GM23338 (cell line): ENCODE measurements around the gene DAGLB. TPM values are rescaled to one million over a fixed set of nuclear protein-coding genes. Genes with fewer than 3 reads are reported as not detected.

ENCODE experiments used
- ATAC-seq: fragments of 200-7000 bp; cut with Tn5 transposase; 3 replicates; pipeline ENCODE4 v1.9.1; 2020
- DNase-seq: peaks from one replicate; pipeline ENCODE4 v3.0.0-alpha.2; 2015; ENCODE audit warnings: low spot score
- H2AFZ ChIP-seq: fragments of 200-600 bp; sonication (generic); 2 replicates; pipeline ENCODE4 v1.8.0; 2016; ENCODE audit warnings: antibody characterized with exemption, mild to moderate bottlenecking, moderate library complexity
- H3F3A ChIP-seq: fragments of 200-600 bp; sonication (generic); replicated peaks from 2 replicates; pipeline ENCODE4 v1.8.0; 2017; ENCODE audit warnings: antibody characterized with exemption, mixed run types, low read depth
- H3K27ac ChIP-seq: fragments of 200-600 bp; sonication (generic); 2 replicates; pipeline ENCODE4 v1.6.1; 2016; ENCODE audit warnings: low read depth
- H3K27me3 ChIP-seq: fragments of 200-600 bp; sonication (generic); 2 replicates; pipeline ENCODE4 v1.8.0; 2016; ENCODE audit warnings: mild to moderate bottlenecking, mixed run types, moderate library complexity; ENCODE audit not compliant: insufficient read depth
- H3K36me3 ChIP-seq: fragments of 200-600 bp; sonication (generic); 2 replicates; pipeline ENCODE4 v1.8.0; 2016; ENCODE audit warnings: mild to moderate bottlenecking; ENCODE audit not compliant: insufficient read depth
- H3K4me1 ChIP-seq: fragments of 200-600 bp; sonication (generic); 2 replicates; pipeline ENCODE4 v1.8.0; 2016; ENCODE audit warnings: mild to moderate bottlenecking, moderate library complexity; ENCODE audit not compliant: insufficient read depth
- H3K4me2 ChIP-seq: fragments of 200-600 bp; sonication (generic); 2 replicates; pipeline ENCODE4 v1.7.1; 2017; ENCODE audit warnings: mixed run types
- H3K4me3 ChIP-seq: fragments of 200-600 bp; sonication (generic); 2 replicates; pipeline ENCODE4 v1.6.1; 2016; ENCODE audit warnings: mixed run types
- H3K79me2 ChIP-seq: fragments of 200-600 bp; sonication (generic); replicated peaks from 2 replicates; pipeline ENCODE4 v1.8.0; 2017; ENCODE audit warnings: mild to moderate bottlenecking; ENCODE audit not compliant: insufficient read depth
- H3K9me2 ChIP-seq: fragments of 200-600 bp; sonication (generic); 2 replicates; pipeline ENCODE4 v1.8.0; 2017; ENCODE audit not compliant: insufficient read depth
- H4K20me1 ChIP-seq: fragments of 200-600 bp; sonication (generic); replicated peaks from 2 replicates; pipeline ENCODE4 v1.8.0; 2017; ENCODE audit warnings: mild to moderate bottlenecking; ENCODE audit not compliant: insufficient read depth
- H3K27ac Mint-ChIP-seq: 2 replicates; pipeline ENCODE4 v1.8.0; 2020; ENCODE audit warnings: inconsistent platforms, mild to moderate bottlenecking, moderate library complexity, mixed read lengths
- H3K27me3 Mint-ChIP-seq: 3 replicates; pipeline ENCODE4 v1.8.0; 2022; ENCODE audit warnings: low read depth, mild to moderate bottlenecking, moderate library complexity, mixed read lengths, inconsistent platforms; ENCODE audit not compliant: insufficient read depth, poor library complexity
- H3K36me3 Mint-ChIP-seq: 3 replicates; pipeline ENCODE4 v1.8.0; 2021; ENCODE audit warnings: low read depth, mild to moderate bottlenecking, inconsistent platforms, moderate library complexity, mixed read lengths
- H3K4me1 Mint-ChIP-seq: 3 replicates; pipeline ENCODE4 v1.8.0; 2020; ENCODE audit warnings: mild to moderate bottlenecking, inconsistent platforms, mixed read lengths
- H3K4me3 Mint-ChIP-seq: 3 replicates; pipeline ENCODE4 v1.8.0; 2021; ENCODE audit warnings: moderate library complexity, mild to moderate bottlenecking, inconsistent platforms, mixed read lengths
- H3K9me3 Mint-ChIP-seq: 3 replicates; pipeline ENCODE4 v1.8.0; 2020; ENCODE audit warnings: moderate library complexity, mild to moderate bottlenecking, inconsistent platforms, mixed read lengths
- EZH2phosphoT487 ChIP-seq: fragments of 200-600 bp; sonication (generic); IDR thresholded peaks from one replicate; pipeline ENCODE4 v1.8.1; 2018; ENCODE audit warnings: antibody characterized with exemption; ENCODE audit not compliant: unreplicated experiment
- JUNB ChIP-seq: IDR thresholded peaks from one replicate; pipeline ENCODE4 v1.6.1; 2016; ENCODE audit warnings: antibody characterized with exemption; ENCODE audit not compliant: unreplicated experiment
- NANOG ChIP-seq: IDR thresholded peaks from 2 replicates; pipeline ENCODE4 v1.6.1; 2016; ENCODE audit warnings: antibody characterized with exemption, borderline replicate concordance
- POLR2AphosphoS5 ChIP-seq: IDR thresholded peaks from 2 replicates; pipeline ENCODE4 v1.6.1; 2016; ENCODE audit warnings: antibody characterized with exemption, low read depth
- ZNF114 ChIP-seq: fragments of 250-450 bp; sonication (Bioruptor Pico); IDR thresholded peaks from 2 replicates; pipeline ENCODE4 v1.5.0; 2020; ENCODE audit warnings: mild to moderate bottlenecking, moderate library complexity
- ZNF331 ChIP-seq: fragments of 250-450 bp; sonication (Bioruptor Pico); IDR thresholded peaks from 2 replicates; pipeline ENCODE4 v1.5.0; 2020; ENCODE audit warnings: low read depth, mild to moderate bottlenecking, moderate library complexity
- ZNF462 ChIP-seq: fragments of 250-450 bp; sonication (Bioruptor Pico); IDR thresholded peaks from 2 replicates; pipeline ENCODE4 v1.5.0; 2020; ENCODE audit warnings: mild to moderate bottlenecking, moderate library complexity
- polyA plus RNA-seq: library from polyadenylated mRNA; unstranded; fragments of >200 nt; fragmentation: Nextera tagmentation; extraction: Ambion mirVana; gene quantifications from 2 replicates; pipeline ENCODE4 v1.2.1, GENCODE V29; 2016
- total RNA-seq: library from RNA; depleted of rRNA; stranded (reverse); fragments of >200 nt; shearing (Covaris generic); gene quantifications from 2 replicates; pipeline ENCODE4 v1.2.3, GENCODE V29; 2014
- TF ChIP-seq, protein P1 (sequence below), 2 experiments: fragments of 200-600 bp in 1 of 2; sonication (generic) in 1 of 2; conservative IDR thresholded peaks; 2 replicates each; pipeline versions ENCODE4 v1.5.1 to v1.6.1; 2016 to 2017; ENCODE audit warnings: antibody characterized with exemption in 2 of 2, low read depth in 2 of 2, mild to moderate bottlenecking in 2 of 2, moderate library complexity in 1 of 2

Gene DAGLB
- total and polyA plus RNA-seq, 2 experiments from 2014 or later = 13.8 to 26.0 TPM

- peak overlapping the region; percentile 38; the same call in 1 of the 2 replicates for H3K27ac Mint-ChIP-seq
- H3K36me3 ChIP-seq = peaks cover 43% of the 10 kb centered on the region
- H3K4me1 ChIP-seq = no peaks in the 10 kb centered on the region
- no peaks in the 10 kb centered on the region for H3K9me2 ChIP-seq
- H3K36me3 Mint-ChIP-seq = peaks cover 88% of the 10 kb centered on the region
- no peaks in the 10 kb centered on the region for H3K27me3 ChIP-seq
- peaks cover 4% of the 10 kb centered on the region for H3K27me3 Mint-ChIP-seq
- H3K79me2 ChIP-seq = no peaks in the 10 kb centered on the region; the same call in 1 of the 2 replicates
- no peak overlapping the region for H3K4me3 ChIP-seq
- no peak overlapping the region for H3K4me2 ChIP-seq
- TF ChIP-seq ZNF114 (CRISPR knock-in tag) = no peak
- TF ChIP-seq, protein P1, sequence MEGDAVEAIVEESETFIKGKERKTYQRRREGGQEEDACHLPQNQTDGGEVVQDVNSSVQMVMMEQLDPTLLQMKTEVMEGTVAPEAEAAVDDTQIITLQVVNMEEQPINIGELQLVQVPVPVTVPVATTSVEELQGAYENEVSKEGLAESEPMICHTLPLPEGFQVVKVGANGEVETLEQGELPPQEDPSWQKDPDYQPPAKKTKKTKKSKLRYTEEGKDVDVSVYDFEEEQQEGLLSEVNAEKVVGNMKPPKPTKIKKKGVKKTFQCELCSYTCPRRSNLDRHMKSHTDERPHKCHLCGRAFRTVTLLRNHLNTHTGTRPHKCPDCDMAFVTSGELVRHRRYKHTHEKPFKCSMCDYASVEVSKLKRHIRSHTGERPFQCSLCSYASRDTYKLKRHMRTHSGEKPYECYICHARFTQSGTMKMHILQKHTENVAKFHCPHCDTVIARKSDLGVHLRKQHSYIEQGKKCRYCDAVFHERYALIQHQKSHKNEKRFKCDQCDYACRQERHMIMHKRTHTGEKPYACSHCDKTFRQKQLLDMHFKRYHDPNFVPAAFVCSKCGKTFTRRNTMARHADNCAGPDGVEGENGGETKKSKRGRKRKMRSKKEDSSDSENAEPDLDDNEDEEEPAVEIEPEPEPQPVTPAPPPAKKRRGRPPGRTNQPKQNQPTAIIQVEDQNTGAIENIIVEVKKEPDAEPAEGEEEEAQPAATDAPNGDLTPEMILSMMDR (conservative IDR thresholded peaks at IDR 0.05; ENCODE audit: low read depth in 2 of 2) = peak; percentile 26 to 29; a peak in 3 of 4 replicates
- ATAC-seq (peak; percentile 97), DNase-seq (peak; percentile 78)
- peaks cover 5% of the 10 kb centered on the region for H4K20me1 ChIP-seq
- H3K27ac ChIP-seq = peak overlapping the region; percentile 83
- peaks cover 8% of the 10 kb centered on the region; the same call in 1 of the 2 replicates for H3F3A ChIP-seq
- no peak overlapping the region for H3K4me3 Mint-ChIP-seq
- H2AFZ ChIP-seq = no peak overlapping the region
- H3K9me3 Mint-ChIP-seq = peaks cover 14% of the 10 kb centered on the region
- H3K4me1 Mint-ChIP-seq = peaks cover 5% of the 10 kb centered on the region
Observed at GRCh38 chr7:6416516-6417145, 31.1 kb downstream of the DAGLB start.

- peaks cover 43% of the 10 kb centered on the region for H3K36me3 ChIP-seq
- TF ChIP-seq ZNF331 (CRISPR knock-in tag) = no peak
- TF ChIP-seq JUNB = no peak
- TF ChIP-seq ZNF462 (CRISPR knock-in tag) = no peak
- TF ChIP-seq, protein P1 (conservative IDR thresholded peaks at IDR 0.05; ENCODE audit: low read depth in 2 of 2) = no peak
- TF ChIP-seq NANOG = no peak
- TF ChIP-seq POLR2AphosphoS5 = no peak
- no peak for TF ChIP-seq ZNF114 (CRISPR knock-in tag)
- TF ChIP-seq EZH2phosphoT487 = no peak
Observed at GRCh38 chr7:6413637-6414036, 34.1 kb downstream of the DAGLB start.

More at GRCh38 chr7:6413637-6414036, 34.1 kb downstream of the DAGLB start:
- H3K4me1 Mint-ChIP-seq = peaks cover 5% of the 10 kb centered on the region
- peaks cover 87% of the 10 kb centered on the region for H3K36me3 Mint-ChIP-seq
- no peak overlapping the region for H2AFZ ChIP-seq
- peaks cover 10% of the 10 kb centered on the region for H3K27me3 Mint-ChIP-seq
- no peak overlapping the region for H3K27ac Mint-ChIP-seq
- H3K4me3 ChIP-seq = no peak overlapping the region
- H3F3A ChIP-seq = peaks cover 14% of the 10 kb centered on the region; the same call in 1 of the 2 replicates
- no peaks in the 10 kb centered on the region for H3K27me3 ChIP-seq
- ATAC-seq (no peak), DNase-seq (no peak)
- H3K9me3 Mint-ChIP-seq = no peaks in the 10 kb centered on the region
- no peaks in the 10 kb centered on the region for H3K4me1 ChIP-seq
- no peak overlapping the region for H3K4me3 Mint-ChIP-seq
- no peak overlapping the region for H3K4me2 ChIP-seq
- no peak overlapping the region for H3K27ac ChIP-seq
- no peaks in the 10 kb centered on the region; the same call in 1 of the 2 replicates for H3K79me2 ChIP-seq
- peaks cover 5% of the 10 kb centered on the region for H4K20me1 ChIP-seq
- no peaks in the 10 kb centered on the region for H3K9me2 ChIP-seq
